Placental pericyte (primary cell): Measurements from ENCODE around the gene C11orf52. TPM values are rescaled to one million over a fixed set of nuclear protein-coding genes. Genes with fewer than 3 reads are reported as not detected.

Experiments
- small RNA-seq: library from RNA; depleted of rRNA; stranded (forward); fragments of <200 nt; gene quantifications from one replicate; pipeline ENCODE3, GENCODE V24; 2012; ENCODE audit warnings: low replicate concordance
- total RNA-seq: library from RNA; depleted of rRNA; stranded (reverse); fragments of >200 nt; gene quantifications from 2 replicates; pipeline ENCODE4 v1.2.3, GENCODE V29; 2012

C11orf52 gene, protein sequence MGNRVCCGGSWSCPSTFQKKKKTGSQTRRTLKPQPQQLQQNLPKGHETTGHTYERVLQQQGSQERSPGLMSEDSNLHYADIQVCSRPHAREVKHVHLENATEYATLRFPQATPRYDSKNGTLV
- total RNA-seq = not detected in 2 replicates

GRCh38 chr11:111918390-111919256, at the start of gene C11orf52:
TSS of gene C11orf52 (plus strand) at chr11:111918913. CDS start at chr11:111918973, 60 bp downstream.

DNA sequence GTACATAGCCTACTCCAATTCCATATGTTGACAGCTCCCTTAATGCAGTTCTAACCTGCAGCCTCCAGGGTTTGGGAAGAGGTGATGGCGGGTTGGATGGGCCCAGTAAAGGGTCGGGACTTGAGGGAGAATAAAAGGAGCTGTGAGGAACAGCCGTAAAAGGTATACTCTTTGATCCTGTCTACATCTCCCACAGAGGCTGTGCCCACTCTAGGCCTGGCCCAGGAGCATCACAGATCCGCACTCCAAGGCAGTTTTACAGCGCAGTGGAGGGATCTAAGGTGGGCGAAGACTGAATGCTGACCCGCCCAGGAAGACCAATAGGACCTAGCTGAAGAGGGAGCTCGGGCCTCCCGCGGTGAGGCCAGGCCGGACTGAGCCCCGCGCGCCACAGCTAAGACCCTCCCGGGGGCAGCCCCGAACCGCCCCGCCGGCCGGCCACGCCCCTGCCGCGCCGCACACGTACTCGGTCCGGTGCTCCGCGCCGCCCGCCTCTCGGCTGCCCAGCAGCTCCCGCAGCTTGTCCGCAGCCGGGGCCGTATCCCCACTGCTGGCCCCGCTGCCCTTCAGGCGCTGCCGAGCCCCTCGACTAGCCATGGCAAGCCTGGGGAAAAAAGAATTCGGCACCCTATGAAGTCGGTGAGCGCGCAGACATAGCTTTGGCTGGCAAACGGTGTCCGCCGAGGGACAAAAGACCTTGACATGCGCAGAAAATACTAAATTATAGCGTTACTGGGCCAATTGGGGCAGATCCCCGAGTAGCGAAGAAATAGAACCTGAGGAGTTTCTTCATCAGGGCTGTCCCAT, 47.6 kb upstream of the C11orf52 start, which contains the start of gene ALG9:
TSS of gene ALG9 (minus strand) at position 696 of the 807 bp plus-strand sequence. CDS start at position 597, 99 bp downstream.

GRCh38 chr11:111878849-111879636, 39.7 kb upstream of the C11orf52 start, which contains the start of the genes CFAP68 and FDXACB1:
TSS of gene CFAP68 (plus strand) at chr11:111879541. CDS start at chr11:111879561, 20 bp downstream.
TSS of gene FDXACB1 (minus strand) at chr11:111879165. CDS start at chr11:111879132, 33 bp downstream.

GRCh38 chr11:111911563-111912401, 6.9 kb upstream of the C11orf52 start, which contains the start of gene CRYAB:
TSS of gene CRYAB (minus strand) at chr11:111911770. CDS start at chr11:111911724, 46 bp downstream.

DNA sequence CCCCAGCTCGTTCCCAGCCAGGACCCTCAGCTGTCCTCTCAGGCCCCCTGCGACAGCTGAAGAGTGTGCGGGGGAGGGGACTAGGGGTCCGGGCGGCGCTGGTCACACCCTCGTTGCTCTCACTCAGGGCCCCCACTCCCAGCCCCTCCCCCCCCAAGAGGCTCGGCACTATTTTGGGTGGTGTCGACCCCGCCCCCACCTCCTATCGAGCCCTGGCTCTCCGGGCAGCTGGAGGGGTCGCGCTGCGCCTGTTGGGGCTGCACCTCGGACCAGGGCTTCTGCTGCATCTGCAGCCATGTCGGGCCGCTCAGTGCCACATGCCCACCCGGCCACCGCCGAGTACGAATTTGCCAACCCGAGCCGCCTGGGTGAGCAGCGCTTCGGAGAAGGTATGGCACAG, 6.2 kb upstream of the C11orf52 start, which contains the start of gene HSPB2:
TSS of gene HSPB2 (plus strand) at position 200 of the 400 bp plus-strand sequence. CDS start at position 296, 96 bp downstream.

Small RNA genes lying within 50 kb of the gene (small RNA-seq; reads per million reads assigned to genes)
- gene C11orf52 = not detected
- gene RNA5SP351 = not detected
- not detected for gene RPL37AP8

Other genes starting within 250 kb of the C11orf52 start
- 15.8 and 36.1 TPM in 2 replicates for gene PPP2R1B, start 152.5 kb upstream of the C11orf52 start, total RNA-seq
- gene ALG9, start 47.3 kb upstream of the C11orf52 start, total RNA-seq = 31.3 and 52.7 TPM in 2 replicates
- gene FDXACB1, start 39.7 kb upstream of the C11orf52 start, total RNA-seq = 1.5 and 7.4 TPM in 2 replicates
- 9.3 and 11.2 TPM in 2 replicates for gene CFAP68, start 39.4 kb upstream of the C11orf52 start, total RNA-seq
- 0.66 and 2.4 TPM in 2 replicates for gene CRYAB, start 7.1 kb upstream of the C11orf52 start, total RNA-seq
- not detected in 2 replicates for gene HSPB2, start 6.2 kb upstream of the C11orf52 start, total RNA-seq
- 7.4 and 16.3 TPM in 2 replicates for gene DIXDC1, start 18.4 kb downstream of the C11orf52 start, total RNA-seq
- gene DLAT, start 106.5 kb downstream of the C11orf52 start, total RNA-seq = 35.0 and 63.6 TPM in 2 replicates
- 1.0 and 1.5 TPM in 2 replicates for gene PIH1D2, start 155.1 kb downstream of the C11orf52 start, total RNA-seq
- 21.9 and 24.3 TPM in 2 replicates for gene NKAPD1, start 155.4 kb downstream of the C11orf52 start, total RNA-seq
- gene TIMM8B, start 167.8 kb downstream of the C11orf52 start, total RNA-seq = 22.1 and 33.9 TPM in 2 replicates
- 84.0 and 105 TPM in 2 replicates for gene SDHD, start 168.0 kb downstream of the C11orf52 start, total RNA-seq
- 2.9 and 18.8 TPM in 2 replicates for gene IL18, start 245.2 kb downstream of the C11orf52 start, total RNA-seq
- gene TEX12, start 248.5 kb downstream of the C11orf52 start, total RNA-seq = 0.22 TPM in 1 of 2 replicates, not detected in the other